Stimulated activated CD4-positive, alpha-beta T cell treated with anti-CD3 and anti-CD28 coated beads, Interleukin-12 subunit alpha, Interleukin-12 subunit beta, amount 100 ng/mL, for 4 hours (primary cell): Measurements from ENCODE around the gene ARHGDIA.
A peak's percentile ranks its signal among the peaks of the same experiment; 100 is the strongest.
"Not testable (repeated sequence)": the region's sequence is repeated elsewhere in the genome, so short reads cannot be mapped to it uniquely, and the experiment has no call there.

ENCODE experiments used
- DNase-seq: peaks from one replicate; pipeline ENCODE4 v3.0.0-alpha.2; 2020

Gene ARHGDIA

DNA sequence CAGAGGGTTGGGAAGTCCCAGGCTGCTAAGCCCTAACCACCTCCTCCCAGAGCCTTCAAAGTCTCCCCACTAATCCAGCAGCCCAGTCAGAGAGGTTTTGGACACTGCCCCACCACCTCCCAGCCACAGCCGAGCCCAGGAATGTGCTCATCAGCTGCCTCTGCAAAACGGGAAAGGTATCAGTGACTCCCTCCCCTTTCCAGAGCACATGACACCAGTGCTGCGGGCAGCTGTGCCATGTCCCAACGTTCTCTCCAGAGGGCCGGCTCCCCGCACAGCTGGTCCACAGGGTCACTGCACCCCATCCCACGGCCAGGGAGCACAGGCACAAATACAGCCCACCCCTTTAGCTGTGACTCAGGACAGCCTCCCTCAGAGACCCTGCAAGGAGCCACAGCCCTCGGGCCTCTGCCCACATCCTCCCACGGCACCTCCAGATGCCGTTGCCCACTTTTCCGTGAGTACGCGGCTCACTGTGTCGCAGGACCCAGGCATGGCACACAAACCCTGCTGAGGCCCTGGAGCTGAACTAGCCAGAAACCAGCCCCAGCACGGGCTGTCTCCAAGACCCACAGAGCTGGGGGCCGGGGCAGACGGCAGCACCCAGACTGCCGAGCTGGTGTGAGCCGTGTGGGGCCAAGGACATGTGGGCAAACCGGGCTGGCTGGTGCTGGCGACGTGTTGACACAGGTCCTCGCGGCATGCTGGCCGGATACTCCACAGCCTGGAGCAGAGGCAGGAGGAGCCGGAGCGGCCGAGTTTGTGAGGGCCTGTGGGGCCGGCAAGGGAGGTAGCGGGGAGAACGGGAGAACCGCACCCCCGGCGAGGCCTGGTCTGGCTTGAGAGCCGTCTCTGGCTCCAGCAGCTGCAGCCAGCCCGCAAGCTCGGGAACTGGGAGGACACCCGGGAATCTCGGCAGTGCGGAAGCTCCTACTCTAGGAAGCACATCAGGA is 30.0 kb downstream of the ARHGDIA start:
- DNase-seq = no peak

DNA sequence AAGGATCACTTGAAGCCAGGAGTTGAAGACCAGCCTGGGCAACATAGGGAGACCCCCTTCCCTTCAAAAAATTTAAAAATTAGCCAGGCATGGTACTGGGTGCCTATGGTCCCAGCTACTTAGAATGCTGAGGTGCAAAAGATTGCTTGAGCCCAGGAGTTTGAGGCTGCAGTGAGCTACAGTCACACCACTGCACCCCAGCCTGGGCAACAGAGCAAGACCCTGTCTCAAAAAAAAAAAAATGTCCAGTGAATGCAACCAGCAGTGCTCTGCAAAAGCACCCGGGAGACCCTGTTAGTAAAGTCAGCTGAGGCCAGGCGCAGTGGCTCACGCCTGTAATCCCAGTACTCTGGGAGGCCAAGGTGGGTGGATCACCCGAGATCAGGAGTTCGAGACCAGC is 31.1 kb downstream of the ARHGDIA start:
- not testable (repeated sequence) for DNase-seq

DNA sequence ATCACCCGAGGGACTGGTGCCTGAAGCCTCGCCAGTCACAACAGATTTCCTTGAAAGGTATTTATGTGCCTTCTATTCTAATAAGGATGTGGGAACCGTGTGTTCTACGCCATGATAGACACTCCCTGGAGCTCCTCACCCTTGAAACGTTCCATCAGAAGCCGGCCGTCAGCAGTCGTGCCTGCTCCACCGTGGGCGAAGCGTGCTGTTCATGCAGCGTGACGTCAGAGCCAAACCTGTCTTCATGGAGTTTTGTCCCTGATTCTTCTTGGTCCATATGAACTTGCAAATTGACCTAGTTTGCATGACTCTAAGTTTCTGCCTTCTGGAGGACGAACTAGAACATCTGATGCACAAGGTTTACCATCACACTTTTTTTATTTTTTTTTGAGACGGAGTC is 31.8 kb downstream of the ARHGDIA start:
- DNase-seq = no peak

DNA sequence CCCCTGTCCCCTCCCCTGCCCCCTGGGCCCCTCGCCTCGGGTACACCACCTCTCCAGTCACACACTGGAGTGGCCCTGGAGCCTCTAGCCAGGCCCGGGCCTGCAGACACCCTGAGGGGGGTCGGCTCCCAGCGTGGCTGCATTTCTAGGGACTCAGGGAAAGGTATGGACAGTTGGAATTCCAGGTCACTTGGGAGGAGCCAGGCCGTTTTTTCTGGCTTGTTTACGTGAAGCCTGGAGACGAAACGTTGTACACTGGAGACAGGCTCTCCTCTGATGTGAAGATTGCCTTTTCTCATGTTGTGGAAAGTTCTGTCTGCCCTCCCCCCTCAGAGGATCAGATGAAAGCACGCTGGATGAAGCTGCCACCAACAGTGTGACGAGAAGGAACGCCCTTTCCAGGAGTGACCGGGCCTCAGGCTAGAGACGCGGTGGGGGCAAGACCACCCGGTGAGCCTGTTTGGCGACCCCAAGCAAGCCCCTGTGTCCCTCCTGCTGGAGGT is 32.3 kb downstream of the ARHGDIA start:
- no peak for DNase-seq

DNA sequence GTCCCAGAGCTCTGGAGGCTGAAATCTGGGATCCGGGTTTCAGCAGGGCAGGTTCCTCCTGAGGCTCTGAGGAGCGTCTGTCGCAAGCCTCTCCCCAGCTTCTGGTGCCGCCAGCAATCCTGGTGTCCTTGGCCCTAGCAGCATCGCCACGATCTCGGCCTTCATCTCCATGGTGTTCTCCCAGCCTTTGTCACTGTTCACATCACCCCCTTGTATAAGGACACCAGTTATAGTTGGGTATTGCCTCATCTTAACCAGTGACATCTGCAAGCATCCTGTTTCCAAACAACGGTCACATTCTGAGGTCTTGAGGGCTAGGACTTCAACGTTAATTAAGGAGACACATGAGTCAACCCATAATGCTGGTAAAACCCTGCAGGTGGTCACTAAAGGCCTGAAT is 33.5 kb downstream of the ARHGDIA start:
- DNase-seq = no peak

DNA sequence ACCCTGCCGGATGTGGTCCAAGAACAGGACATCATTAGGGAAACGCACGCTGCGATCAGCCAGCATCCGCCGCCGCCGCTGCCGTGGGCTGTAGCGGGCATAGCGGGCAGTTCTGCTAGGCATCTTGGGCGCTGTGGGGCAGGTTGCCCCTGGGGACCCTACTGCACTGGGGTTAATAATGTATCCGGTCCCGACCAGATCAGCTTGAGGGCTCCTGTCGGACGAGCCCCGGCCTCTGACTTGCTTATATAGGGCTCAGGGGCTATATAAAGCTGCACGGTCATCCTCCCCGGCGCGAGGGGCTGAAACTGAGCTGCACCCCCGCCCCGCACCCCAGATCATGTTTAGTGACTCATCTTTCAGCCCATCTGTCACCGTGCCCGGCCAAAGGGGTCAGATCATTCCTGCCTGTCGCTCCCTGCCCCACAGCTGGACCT is 36.3 kb downstream of the ARHGDIA start, which contains the start of gene PPP1R27:
PPP1R27 (minus strand) TSS at position 220 of the 437 bp plus-strand sequence; CDS start at position 123, 97 bp downstream.
- no peak for DNase-seq

DNA sequence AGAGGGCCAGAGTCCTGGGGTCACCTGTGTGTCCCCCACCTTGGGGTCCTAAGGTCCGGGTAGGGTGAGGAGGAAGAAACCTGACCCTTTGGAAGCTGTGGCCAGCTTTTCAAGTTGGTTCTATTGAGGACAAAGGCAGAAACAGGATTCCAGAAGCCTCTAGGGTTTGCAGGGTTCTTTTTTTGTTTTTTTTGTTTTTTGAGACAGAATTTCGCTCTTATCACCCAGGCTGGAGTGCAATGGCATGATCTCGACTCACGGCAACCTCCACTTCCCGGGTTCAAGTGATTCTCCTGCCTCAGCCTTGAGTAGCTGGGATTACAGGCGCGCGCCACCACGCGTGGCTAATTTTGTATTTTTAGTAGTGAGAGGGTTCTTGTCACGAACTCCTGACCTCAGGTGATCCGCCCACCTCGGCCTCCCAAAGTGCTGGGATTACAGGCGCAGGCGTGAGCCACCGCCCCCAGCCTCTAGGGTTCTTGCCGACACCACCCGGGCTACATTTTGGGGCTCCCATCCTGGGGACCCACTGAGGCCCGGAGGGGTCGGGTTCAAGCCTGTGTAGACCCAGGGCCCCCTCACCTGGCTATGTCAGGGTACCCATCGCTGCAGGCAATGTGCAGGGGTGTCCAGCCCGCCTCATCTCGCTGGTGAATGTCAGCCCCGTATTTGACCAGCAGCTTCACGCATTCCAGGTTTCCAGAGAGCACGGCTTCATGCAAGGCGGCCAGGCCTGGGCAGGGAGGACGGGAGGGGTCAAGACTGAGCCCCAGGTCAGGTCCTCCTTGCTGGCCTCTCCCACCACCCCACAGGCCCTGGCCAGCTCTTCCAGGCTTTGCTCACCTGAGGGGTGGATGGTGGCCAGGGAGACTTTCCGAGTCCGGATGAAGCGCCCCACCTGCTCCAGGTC is 37.0 kb downstream of the ARHGDIA start:
- no peak for DNase-seq

DNA sequence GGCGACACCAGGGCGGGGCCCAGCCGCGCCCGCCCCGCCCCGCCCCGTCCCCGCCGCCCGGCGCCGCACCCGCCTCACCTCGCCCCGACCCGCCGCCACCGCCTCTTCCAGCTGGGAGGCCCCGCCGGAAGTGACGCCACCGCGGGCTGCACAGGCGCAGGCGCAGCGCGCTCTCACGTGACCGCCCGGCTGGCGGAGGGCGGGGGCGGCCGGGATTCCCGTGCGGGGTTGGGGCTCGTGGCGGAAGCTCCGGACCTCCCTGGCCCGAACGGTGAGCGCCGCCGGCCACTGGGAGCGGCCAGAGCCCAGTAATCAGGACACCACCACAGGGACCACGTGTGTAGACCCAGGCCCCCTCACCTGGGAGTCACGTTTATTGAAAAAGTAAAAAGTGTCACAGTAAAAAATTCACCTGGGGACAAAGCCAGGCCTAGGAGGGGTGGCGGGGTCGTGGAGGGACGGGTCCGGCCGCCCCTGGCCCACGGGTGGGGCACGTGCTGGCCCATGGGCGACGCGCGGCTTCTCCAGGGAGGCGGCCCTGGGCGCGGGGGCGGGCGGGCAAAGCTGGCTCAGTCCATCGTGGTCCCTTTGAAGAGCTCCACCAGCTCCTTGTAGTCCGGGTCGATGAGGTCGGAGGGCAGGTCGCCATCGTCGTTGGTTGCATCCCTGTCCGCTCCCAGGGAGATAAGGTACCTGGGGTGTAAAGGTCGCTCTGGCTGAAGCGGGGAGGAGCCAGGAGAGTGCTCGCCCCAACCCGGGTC is 37.8 kb downstream of the ARHGDIA start, which contains the start of gene MCRIP1:
MCRIP1 (minus strand) TSS at position 132 of the 761 bp plus-strand sequence. CDS start 8,785 bp downstream, outside the sequence.
- peak; percentile 95 for DNase-seq

DNA sequence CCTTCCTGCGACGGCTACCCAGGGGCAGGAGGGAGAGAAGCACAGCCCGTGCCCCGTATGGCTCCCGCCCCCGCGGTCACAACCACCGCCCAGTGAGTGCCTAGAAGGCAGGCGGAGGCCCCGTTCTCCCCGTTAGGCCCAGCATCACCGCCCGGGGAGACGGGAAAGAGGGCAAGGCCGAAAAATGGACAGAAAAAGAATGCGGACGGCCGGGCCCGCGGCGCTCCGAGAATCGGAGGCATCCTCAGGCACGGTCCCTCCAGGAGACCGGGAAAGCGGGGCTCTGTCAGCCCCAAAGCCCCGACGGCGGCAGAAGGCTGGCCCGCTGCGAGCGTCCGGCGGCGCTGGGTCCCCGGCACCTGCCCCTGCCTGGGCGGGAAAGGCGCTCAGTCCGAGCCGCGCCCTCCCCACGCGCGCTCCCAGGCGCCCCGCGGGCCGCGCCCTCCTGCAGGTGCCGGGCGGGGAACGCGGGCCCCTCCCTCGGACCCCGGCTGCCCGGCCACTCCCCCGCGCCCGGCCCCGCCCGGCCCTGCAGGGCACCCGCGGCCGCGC is 38.5 kb downstream of the ARHGDIA start:
- DNase-seq = peak; percentile 44

DNA sequence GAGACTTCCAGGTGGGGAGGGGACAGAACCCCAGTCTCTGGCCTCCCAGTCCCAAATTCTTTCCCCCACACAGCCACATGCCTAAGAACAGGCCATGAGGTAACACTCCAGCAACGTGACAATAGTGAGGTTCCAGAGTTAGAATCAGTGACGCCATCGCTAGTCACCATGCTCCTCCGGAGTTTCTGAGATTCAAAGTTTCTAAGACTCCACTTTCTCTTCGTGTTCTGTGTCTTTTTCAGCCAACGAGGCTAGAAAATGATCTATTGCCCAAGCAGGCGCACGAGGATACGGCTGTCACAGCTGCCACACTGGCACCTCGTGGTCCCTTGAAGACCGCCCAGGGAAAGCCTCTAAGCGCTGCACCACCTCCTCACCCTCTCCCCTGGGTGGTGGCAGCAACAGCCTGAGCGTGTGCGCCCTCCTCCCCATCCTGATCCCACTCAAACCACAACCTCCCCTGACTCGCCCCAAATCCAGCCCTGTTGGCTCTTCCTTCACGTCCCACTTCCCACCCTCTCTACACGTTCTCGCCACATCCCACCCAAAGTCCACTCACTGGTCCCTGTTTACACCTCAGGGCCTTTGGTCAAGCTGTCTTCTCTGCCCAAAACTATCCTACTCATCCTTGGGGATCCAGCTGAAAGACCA is 39.1 kb downstream of the ARHGDIA start:
- DNase-seq = peak; percentile 36

DNA sequence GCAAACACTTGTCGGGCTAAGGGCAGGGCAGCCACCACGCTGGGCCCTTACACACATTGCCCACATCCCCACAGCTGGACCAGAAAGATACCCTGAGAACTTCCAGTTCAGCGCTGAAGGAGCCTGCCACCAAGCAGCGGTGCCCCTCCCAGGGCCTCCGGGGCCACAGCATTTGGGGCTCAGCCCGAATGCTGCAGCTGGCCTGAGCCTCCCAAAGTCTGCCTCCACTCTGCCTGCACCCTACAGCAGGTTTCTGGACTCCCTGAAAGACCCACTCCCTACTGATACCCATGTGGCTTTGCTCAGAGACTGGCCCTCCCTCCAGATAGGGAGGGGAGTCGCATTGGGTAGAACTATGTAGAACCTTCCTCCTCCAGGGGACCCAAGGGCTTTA is 39.6 kb downstream of the ARHGDIA start:
- DNase-seq = no peak

DNA sequence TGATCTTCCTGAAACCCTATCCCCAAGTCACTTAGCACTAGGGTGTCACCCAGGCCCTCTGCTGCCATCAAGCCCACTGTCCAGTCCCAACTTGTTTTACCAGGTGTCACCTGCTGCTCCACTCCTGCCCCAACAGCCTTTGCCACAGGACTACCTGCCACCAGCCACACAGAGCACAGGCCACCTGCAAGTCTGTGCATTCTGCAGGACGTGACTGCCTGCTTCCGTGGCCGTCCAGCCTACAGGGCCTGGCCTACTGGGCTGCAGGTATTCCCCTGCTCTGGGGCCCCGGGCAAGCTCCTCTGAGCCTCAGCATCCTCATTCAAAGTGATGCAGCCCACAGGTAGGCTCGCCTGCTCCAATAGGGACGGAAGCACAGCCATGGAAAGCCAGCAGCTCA is 41.3 kb downstream of the ARHGDIA start:
- no peak for DNase-seq

DNA sequence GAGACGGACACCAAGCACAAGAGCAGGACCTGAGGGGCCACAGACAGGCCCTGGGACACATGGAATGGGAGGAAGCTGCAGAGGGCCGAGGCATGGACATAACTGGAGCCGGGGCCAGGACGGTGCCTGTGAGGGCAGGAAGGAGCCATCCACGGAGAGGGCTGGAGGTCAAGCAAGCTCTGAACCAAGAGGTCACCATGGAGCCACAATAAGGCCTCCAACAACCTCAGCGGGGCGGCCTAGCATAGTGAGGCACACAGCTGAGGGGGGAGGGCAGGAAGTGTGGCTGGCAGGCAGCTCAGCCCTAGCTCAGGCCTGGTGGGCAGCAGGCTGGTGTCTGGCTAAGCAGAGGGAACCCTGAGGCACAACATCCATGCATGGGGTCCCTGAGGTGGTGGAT is 42.5 kb downstream of the ARHGDIA start:
- no peak for DNase-seq

DNA sequence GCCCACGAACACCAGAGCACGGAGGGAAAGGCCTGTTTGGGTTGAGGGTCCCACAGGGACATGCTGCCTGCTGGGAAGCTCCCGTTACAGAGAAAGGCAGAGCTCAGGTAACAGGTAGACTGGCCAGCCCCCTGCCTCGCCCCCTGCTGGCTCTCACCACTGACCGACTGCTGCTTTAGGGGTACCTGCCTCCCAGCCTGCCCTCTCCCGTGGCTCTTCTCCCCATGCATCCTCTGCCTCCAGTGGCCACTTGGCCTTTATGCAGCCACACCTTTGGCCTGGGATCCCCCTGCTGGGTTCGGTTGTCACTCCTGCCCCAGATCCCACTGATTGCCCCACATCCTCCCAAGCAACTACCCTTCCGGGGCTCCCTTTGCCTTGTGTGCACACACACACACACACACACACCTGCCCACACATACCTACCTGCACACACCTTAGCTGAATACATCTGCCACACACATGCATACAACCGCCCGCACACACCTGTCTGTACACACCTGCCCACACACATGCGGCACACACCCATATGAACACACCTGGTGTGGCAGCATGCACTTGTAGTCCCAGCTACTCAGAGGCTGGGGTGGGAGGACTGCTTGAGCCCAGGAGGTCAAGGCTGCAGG is 45.2 kb downstream of the ARHGDIA start:
- no peak for DNase-seq

DNA sequence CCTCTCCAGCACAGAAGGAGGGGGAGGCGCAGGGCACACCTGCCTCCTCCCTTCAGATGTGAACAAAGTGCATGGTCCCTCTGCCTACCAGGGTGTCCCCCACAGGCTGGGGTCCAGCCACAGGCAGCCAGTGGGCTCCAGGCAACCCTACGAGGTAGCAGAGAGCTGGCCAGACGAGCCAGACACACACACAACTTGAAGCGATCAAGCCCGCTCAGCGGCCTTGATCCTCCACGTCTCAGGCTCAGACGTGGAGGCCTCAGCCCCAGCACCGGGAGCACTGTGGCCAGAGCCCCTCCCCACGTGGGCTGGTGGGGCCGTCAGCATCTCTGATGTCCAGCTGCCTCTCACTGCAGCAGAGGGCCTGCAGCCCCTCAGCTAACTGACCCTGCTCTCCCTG is 46.5 kb downstream of the ARHGDIA start:
- no peak for DNase-seq

DNA sequence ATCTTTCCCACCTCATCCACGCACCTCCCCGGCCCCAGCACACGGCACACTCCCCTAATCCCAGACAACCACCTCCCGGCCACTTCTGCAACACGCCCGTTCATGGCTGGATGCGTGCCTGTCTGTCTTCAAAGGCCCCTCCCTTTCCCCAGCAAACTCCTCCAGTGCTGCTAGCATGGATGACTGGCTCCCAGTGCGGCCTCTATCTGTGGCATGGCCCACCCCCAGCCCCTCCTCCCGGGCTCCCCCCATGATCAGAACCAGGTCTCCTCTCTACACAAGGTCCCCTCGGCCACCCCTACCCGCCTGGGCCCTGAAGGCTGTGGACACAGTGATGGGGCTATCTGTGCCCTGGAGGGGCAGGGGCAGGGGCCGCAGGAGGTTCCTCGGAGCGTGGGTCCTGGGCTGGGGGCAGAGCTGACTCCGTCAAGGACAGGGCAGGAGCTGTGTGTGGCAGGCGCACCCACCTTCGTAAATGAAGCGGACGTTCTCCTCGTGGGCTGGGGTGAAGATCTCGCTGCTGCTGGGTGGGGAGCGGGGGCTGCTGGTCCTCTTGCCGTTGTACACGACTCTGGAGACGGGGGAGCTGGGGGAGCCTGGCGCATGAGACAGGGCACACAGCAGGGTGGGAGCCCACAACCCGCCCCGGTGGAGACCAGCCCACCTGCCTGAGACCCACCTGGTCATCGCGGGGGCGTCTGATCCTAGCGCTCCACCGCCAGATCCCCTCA is 47.2 kb downstream of the ARHGDIA start:
- DNase-seq = no peak

DNA sequence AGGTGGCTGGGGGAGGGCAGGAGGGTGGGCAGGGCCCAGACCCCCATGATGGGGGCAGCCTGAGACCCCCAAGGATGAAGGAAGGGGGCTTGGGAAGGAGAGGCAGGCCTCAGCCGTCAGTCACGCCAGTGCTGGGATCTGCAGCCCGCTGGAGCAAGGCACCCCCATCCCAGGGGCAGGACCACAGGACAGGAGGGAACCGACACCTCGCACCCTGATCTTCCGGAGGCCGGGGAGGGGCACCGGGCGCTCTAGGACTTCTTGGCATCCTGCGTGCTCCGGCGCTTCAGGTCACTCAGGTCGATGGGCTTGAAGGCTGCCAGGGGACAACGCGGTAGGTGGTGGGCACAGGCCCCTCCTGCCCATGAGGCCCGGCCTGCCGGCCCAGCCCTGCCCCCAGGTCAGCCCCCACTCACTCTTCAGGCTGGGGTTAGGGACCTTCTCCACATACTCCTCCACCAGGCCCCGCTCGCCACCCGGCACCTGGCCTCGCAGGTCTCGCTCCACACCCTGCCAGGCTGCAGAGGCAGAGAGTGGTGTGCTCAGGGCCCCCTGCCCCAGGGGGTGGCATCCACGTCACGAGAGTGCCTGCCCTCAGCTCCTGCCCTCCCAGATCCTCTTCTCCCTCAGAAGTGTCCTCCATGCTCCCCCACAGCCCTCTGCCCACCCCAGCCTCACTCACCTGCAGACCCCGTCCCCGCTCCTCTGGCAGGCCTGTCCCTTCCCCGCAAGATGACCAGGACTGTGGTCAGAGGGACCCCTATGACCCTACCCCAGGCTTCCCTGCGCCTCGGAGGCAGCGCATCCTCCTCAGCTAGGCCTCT is 47.9 kb downstream of the ARHGDIA start:
- no peak for DNase-seq

DNA sequence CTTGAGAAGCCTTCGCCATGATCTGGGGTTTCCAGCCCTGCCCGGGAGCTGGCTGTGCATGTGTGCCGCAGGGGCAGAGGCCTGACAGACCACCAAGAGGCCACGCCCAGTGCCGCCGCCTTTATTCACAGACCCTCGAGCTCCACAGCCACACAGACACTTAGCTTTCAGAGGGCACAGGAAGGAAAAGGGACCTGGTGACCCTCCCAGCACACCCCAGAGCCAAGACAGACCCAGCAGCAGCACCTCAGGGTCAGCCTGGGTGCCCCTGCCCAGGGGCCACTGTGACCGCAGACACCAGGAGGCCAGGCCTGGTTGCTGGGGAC is 48.9 kb downstream of the ARHGDIA start:
- DNase-seq = no peak

DNA sequence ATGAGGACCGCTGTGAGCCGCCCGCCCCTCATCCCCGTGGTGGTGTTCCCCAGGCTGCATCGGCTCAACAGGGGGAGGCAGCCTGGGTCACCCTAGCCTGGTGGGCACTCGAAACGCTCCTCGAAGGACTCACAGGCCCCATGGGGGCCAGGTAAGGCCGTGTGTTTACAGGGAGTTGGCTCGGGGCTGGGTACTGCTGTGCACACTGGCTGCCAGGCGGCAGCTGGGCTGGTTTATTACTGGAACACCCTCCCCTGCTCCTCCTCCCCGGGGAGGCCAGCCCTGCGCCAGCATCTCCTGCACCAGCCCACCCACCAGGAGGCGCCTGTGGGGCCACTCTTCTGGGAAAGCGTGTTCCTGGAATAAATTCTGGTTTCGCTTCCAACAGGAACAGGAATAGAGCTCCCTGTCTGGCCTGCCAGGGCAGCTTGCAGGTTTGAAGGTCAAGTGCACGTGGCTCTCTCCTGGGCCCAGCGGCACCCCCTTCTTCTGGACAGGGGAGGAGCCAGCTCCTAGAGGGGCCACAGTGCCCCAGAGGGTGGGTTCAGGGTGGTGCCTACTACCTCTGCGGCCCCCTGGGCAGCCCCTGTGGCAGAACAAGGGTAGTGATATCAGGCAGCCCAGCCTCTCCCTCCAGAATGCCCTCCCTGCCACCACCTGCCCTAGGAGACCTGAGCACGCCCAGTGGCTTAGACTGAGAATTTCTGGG is 49.4 kb downstream of the ARHGDIA start:
- DNase-seq = no peak
